Central memory CD8-positive, alpha-beta T cell (primary cell): ENCODE data around the gene NDUFV1.
"Not testable (repeated sequence)": the region's sequence is repeated elsewhere in the genome, so short reads cannot be mapped to it uniquely, and the experiment has no call there.

ENCODE experiments used
- ATAC-seq: fragments of 150-1000 bp; cut with Tn5 transposase; replicated peaks from 2 replicates; pipeline ENCODE4 v1.10.0; 2022; ENCODE audit warnings: mild to moderate bottlenecking, moderate FRiP score, moderate number of reproducible peaks; ENCODE audit not compliant: poor library complexity, severe bottlenecking; ENCODE audit errors: extremely low read depth
- DNase-seq, 2 donors: peaks; one replicate each; pipeline ENCODE4 v3.0.0; 2021; ENCODE audit warnings: low spot score in 2 of 2
- H3K27ac Mint-ChIP-seq: one replicate; pipeline ENCODE4 v1.8.0; 2022; ENCODE audit warnings: low read depth, mild to moderate bottlenecking, moderate library complexity, mixed read lengths
- H3K27me3 Mint-ChIP-seq: one replicate; pipeline ENCODE4 v1.8.0; 2022; ENCODE audit warnings: mixed read lengths
- H3K36me3 Mint-ChIP-seq: one replicate; pipeline ENCODE4 v1.8.0; 2022; ENCODE audit warnings: mild to moderate bottlenecking, moderate library complexity, mixed read lengths; ENCODE audit not compliant: insufficient read depth
- H3K4me1 Mint-ChIP-seq: one replicate; pipeline ENCODE4 v1.8.0; 2022; ENCODE audit warnings: mixed read lengths
- H3K4me3 Mint-ChIP-seq: one replicate; pipeline ENCODE4 v1.8.0; 2022; ENCODE audit warnings: mild to moderate bottlenecking, moderate library complexity, mixed read lengths
- H3K9me3 Mint-ChIP-seq: one replicate; pipeline ENCODE4 v1.8.0; 2022; ENCODE audit warnings: mixed read lengths

The NDUFV1 gene

DNA sequence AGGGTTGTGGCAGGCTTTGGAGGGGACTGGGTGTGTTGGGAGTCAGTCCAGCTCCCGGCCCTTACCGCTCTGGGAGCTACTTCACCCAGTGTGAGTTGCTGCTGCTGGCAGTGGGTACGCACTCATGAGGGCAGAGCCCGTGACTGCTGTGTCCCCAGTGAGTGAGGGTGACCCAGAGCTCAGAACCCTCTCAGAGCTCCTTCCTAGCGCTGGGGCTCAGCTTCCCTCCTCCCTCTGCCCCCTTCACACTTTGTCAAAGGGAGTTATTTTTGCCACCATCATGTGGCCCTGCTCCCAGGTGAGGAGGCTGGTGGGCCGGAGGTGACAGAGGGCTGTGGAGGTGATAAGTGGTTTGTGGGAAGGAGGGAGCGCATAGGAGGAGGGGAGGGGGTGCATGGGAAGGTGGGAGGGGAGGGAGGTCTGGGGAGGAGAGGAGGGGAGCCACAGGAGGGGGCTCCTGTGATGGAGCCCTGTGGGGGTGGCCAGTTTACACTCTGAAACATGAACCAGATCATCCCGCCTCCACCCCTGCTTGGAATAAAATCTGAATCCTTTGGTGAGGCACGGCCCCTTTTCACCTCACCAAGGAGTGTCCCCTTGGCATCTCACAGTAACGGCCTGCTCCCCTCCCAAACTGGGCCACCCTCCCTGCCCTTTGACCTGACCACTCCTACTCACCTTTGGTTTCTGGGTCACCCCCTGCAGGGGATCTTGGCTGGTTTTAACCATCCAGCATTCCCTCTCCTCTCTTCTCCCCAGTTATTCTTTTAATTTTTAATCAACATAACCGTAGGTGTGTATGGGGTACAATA, 9.9 kb downstream of the NDUFV1 start:
- Mint-ChIP-seq H3K27ac (peak overlapping the region; percentile 75), H3K27me3 (no peaks in the 10 kb centered on the region), H3K4me3 (peak overlapping the region; percentile 78), H3K36me3 (peaks cover 18% of the 10 kb centered on the region), H3K9me3 (no peaks in the 10 kb centered on the region), H3K4me1 (peaks cover 40% of the 10 kb centered on the region)
- ATAC-seq (no peak), DNase-seq (no peak)

DNA sequence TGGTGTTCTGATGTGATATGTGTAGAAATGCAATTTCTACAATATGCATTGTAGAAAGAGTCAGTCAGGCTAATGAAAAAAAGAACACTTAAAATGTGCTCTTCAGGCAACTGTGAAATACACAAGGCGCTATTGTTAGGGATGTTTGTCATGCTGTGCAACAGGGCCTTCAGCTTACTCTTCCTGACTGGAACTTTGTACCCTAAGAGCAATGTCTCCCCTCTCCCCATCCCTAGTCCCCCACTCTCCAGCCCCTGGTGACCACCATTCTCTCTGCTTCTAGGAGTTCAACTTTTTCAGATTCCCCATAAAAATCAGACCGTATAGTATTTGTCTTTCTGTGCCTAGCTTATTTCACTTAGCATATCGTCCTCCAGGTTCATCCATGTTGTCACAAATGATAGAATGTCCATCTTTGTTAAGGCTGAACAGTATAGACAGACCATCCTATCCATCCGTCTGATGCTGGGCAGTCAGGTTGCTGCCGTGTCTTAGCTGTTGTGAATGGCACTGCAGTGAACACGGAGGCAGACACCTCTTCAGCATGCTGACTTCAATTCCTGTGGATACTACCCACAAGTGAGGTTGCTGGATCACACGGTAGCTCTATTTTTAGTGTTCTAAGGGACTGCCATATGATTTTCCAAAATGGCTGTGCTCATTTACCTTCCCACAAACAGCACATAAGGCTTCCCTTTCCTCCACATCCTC, 10.7 kb downstream of the NDUFV1 start:
- Mint-ChIP-seq H3K4me3 (peak overlapping the region; percentile 78), H3K36me3 (peaks cover 13% of the 10 kb centered on the region), H3K9me3 (no peaks in the 10 kb centered on the region), H3K27me3 (no peaks in the 10 kb centered on the region), H3K27ac (peak overlapping the region; percentile 63), H3K4me1 (peaks cover 40% of the 10 kb centered on the region)
- no peak for ATAC-seq
- no peak for DNase-seq

DNA sequence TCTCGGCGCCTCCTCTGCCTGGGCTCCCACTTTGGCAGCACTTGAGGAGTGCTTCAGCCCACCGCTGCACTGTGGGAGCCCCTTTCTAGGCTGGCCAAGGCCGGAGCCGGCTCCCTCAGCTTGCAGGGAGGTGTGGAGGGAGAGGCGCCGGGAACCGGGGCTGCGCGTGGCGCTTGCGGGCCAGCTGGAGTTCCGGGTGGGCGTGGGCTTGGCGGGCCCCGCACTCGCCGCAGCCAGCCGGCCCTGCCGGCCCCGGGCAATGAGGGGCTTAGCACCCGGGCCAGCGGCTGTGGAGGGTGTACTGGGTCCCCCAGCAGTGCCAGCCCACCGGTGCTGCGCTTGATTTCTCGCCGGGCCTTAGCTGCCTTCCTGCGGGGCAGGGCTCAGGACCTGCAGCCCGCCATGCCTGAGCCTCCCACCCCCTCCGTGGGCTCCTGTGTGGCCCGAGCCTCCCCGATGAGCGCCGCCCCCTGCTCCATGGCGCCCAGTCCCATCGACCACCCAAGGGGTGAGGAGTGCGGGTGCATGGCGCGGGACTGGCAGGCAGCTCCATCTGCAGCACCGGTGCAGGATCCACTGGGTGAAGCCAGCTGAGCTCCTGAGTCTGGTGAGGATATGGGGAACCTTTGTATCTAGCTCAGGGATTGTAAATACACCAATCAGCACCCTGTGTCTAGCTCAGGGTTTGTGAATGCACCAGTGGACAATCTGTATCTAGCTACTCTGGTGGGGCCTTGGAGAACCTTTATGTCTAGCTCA, 12.3 kb downstream of the NDUFV1 start:
- not testable (repeated sequence) for H3K9me3 Mint-ChIP-seq, ATAC-seq, H3K4me3 Mint-ChIP-seq, H3K27me3 Mint-ChIP-seq, H3K27ac Mint-ChIP-seq, H3K36me3 Mint-ChIP-seq, DNase-seq
- peaks cover 32% of the 10 kb centered on the region for H3K4me1 Mint-ChIP-seq

DNA sequence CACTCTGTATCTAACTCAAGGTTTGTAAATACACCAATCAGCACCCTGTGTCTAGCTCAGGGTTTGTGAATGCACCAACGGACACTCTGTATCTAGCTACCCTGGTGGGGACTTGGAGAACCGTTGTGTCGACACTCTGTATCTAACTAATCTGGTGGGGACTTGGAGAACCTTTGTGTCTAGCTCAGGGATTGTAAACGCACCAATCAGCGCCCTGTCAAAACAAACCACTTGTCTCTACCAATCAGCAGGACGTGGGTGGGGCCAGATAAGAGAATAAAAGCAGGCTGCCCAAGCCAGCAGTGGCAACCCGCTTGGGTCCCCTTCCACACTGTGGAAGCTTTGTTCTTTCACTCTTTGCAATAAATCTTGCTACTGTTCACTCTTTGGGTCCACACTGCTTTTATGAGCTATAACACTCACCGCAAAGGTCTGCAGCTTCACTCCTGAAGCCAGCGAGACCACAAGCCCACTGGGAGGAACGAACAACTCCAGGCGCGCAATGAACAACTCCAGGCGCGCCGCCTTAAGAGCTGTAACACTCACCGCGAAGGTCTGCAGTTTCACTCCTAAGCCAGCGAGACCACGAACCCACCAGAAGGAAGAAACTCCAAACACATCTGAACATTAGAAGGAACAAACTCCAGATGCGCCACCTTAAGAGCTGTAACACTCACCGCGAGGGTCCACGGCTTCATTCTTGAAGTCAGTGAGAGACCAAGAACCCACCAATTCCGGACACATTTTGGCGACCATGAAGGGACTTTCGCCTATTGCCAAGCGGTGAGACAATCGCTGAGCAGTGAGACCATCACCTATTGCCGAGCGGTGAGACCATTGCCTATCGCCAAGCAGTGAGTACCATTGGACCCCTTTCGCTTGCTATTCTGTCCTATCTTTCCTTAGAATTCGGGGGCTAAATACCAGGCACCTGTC, 13.2 kb downstream of the NDUFV1 start:
- H3K4me3 Mint-ChIP-seq, H3K27me3 Mint-ChIP-seq, H3K36me3 Mint-ChIP-seq, H3K27ac Mint-ChIP-seq, H3K9me3 Mint-ChIP-seq, ATAC-seq, DNase-seq: not testable (repeated sequence)
- H3K4me1 Mint-ChIP-seq: peaks cover 23% of the 10 kb centered on the region

DNA sequence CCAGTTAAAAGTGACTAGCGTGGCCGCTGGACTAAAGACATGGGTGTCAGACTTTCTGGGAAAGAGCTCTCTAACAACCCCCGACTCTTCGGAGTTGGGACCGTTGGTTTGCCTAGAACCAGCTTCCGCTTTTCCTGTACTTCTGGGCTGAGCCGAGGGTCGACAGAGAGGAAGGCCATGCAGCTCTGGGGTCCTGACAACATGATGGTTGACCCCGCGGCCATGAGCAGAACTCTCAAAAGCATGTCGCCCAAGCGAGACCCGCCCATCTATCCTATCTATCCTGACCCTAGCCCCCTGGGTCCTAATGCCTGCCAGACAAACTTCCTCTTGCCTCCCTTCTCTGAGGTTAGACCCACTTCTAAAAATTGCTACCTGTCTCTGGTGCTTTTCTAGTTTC, 13.9 kb downstream of the NDUFV1 start:
- not testable (repeated sequence) for H3K36me3 Mint-ChIP-seq, DNase-seq, H3K4me3 Mint-ChIP-seq, ATAC-seq, H3K27me3 Mint-ChIP-seq, H3K27ac Mint-ChIP-seq, H3K9me3 Mint-ChIP-seq
- peaks cover 17% of the 10 kb centered on the region for H3K4me1 Mint-ChIP-seq

DNA sequence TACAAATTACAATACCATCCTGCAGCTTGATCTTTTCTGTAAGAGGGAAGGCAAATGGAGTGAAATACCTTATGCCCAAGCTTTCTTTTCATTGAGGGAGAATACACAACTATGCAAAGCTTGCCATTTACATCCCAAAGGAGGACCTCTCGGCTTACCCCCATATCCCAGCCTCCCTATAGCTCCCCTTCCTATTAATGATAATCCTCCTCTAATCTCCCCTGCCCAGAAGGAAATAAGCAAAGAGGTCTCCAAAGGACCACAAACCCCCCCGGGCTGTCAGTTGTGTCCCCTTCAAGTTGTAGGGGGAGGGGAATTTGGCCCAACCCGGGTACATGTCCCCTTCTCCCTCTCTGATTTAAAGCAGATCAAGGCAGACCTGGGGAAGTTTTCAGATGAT, 15.2 kb downstream of the NDUFV1 start:
- H3K4me3 Mint-ChIP-seq, H3K27ac Mint-ChIP-seq, ATAC-seq, DNase-seq, H3K27me3 Mint-ChIP-seq, H3K9me3 Mint-ChIP-seq, H3K4me1 Mint-ChIP-seq, H3K36me3 Mint-ChIP-seq: not testable (repeated sequence)

DNA sequence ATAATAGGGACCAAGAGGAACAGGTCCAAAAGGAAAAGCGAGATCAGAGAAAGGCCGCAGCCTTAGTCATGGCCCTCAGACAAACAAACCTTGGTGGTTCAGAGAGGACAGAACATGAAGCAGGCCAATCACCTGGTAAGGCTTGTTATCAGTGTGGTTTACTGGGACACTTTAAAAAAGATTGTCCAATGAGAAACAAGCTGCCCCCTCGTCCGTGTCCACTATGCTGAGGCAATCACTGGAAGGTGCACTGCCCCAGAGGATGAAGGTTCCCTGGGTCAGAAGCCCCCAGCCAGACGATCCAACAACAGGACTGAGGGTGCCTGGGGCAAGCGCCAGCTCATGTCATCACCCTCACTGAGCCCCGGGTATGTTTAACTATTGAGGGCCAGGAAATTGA, 16.2 kb downstream of the NDUFV1 start:
- H3K36me3 Mint-ChIP-seq, H3K9me3 Mint-ChIP-seq, H3K4me3 Mint-ChIP-seq, H3K27ac Mint-ChIP-seq, H3K4me1 Mint-ChIP-seq, DNase-seq, ATAC-seq, H3K27me3 Mint-ChIP-seq: not testable (repeated sequence)

DNA sequence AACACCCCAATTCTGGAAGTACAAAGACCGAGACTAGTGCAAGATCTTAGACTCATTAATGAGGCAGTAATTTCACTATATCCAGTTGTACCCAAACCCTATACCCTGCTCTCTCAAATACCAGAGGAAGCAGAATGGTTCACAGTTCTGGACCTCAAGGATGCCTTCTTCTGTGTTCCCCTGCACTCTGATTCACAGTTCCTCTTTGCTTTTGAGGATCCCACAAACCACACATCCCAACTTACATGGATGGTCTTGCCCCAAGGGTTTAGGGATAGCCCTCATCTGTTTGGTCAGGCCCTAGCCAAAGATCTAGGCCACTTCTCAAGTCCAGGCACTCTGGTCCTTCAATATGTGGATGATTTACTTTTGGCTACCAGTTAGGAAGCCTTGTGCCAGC, 17.1 kb downstream of the NDUFV1 start:
- not testable (repeated sequence) for DNase-seq, H3K27ac Mint-ChIP-seq, H3K4me3 Mint-ChIP-seq, H3K36me3 Mint-ChIP-seq, H3K4me1 Mint-ChIP-seq, H3K9me3 Mint-ChIP-seq, H3K27me3 Mint-ChIP-seq, ATAC-seq

DNA sequence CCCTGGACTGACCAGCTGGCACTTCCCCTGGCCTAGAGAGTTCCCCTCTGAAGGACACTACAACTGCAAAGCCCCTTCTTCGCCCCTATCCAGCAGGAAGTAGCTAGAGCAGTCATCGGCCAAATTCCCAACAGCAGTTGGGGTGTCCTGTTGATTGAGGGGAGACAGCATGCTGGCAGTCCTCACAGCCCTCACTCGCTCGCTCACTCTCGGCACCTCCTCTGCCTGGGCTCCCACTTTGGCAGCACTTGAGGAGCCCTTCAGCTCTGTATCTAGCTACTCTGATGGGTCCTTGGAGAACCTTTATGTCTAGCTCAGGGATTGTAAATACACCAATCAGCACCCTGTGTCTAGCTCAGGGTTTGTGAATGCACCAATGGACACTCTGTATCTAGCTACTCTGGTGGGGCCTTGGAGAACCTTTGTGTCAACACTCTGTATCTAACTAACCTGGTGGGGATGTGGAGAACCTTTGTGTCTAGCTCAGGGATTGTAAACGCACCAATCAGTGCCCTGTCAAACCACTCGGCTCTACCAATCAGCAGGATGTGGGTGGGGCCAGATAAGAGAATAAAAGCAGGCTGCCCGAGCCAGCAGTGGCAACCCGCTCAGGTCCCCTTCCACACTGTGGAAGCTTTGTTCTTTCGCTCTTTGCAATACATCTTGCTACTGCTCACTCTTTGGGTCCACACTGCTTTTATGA, 19.5 kb downstream of the NDUFV1 start:
- not testable (repeated sequence) for H3K9me3 Mint-ChIP-seq, H3K4me3 Mint-ChIP-seq, H3K27ac Mint-ChIP-seq, ATAC-seq, H3K36me3 Mint-ChIP-seq, H3K27me3 Mint-ChIP-seq, DNase-seq
- H3K4me1 Mint-ChIP-seq: peaks cover 12% of the 10 kb centered on the region

DNA sequence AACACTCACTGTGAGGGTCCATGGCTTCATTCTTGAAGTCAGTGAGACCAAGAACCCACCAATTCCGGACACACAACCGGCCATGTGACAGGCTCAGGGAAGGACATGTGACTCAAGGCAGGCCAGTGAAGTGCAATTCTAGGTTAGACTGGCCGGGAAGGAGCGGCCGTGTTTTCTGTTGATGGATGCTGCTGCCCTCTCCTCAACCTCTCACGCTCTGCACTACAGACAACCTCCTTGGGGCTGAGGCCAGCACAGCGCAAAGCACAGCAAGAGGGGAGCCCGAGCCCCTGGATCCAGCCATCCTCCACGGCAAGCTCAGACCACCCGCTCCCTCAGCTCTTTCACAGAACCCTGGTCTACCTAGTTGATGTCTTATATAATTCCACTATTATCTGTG, 20.2 kb downstream of the NDUFV1 start:
- Mint-ChIP-seq H3K27me3 (no peaks in the 10 kb centered on the region), H3K27ac (peak overlapping the region; percentile 58), H3K36me3 (peaks cover 3% of the 10 kb centered on the region), H3K4me1 (peaks cover 13% of the 10 kb centered on the region), H3K4me3 (no peak overlapping the region), H3K9me3 (no peaks in the 10 kb centered on the region)
- DNase-seq: no peak
- ATAC-seq: no peak

DNA sequence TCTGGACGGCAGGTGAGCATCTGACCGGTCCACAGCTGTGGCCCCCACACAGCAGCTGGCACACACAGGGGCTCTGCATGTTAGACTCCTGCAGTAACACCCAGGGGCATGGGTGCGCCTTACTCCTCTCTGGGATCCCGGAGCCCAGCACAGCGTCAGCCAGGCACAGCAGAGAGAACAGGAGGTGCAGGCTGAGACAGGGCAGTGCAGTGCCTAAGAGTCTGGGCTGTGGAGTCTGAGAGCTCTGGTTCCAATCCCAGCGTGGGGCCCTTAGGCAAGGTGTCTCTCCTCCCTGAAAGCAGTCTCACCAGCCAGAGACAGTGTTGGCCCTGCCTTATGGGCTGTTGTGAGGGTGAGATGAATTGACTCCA, 20.7 kb downstream of the NDUFV1 start:
- H3K9me3 Mint-ChIP-seq: no peaks in the 10 kb centered on the region
- DNase-seq (no peak), ATAC-seq (no peak)
- H3K27ac Mint-ChIP-seq: peak overlapping the region; percentile 58
- H3K4me3 Mint-ChIP-seq: no peak overlapping the region
- no peaks in the 10 kb centered on the region for H3K27me3 Mint-ChIP-seq
- H3K4me1 Mint-ChIP-seq: peaks cover 13% of the 10 kb centered on the region
- H3K36me3 Mint-ChIP-seq: peaks cover 3% of the 10 kb centered on the region
